H1 (cell line): ENCODE data around the gene MBLAC2. TPM values are rescaled to one million over a fixed set of nuclear protein-coding genes. Genes with fewer than 3 reads are reported as not detected.

ENCODE experiments used
- polyA plus RNA-seq, 7 experiments: library from polyadenylated mRNA; depleted of rRNA in 3 of 7; stranded (reverse) in 5 of 7; unstranded in 2 of 7; fragments of >200 nt in 5 of 7; fragments of 200-250 nt in 2 of 7; gene quantifications; 1 replicate in 5 of 7; 2 replicates in 1 of 7; 4 replicates in 1 of 7; pipeline versions ENCODE4 v1.2.1 to v1.2.3, GENCODE V29; 2011 to 2013; ENCODE audit warnings: missing spikeins in 2 of 7, mixed read lengths in 2 of 7
- total RNA-seq: library from RNA; stranded (reverse); fragmentation: NEBNext Ultra II Directional; extraction: Animal tissue kit (Norgen Biotek cat#: 25700); gene quantifications from 2 replicates; pipeline ENCODE4 v1.2.1, GENCODE V29; 2021

Gene MBLAC2
- total and polyA plus RNA-seq, 2 of the 8 experiments (the other 6 are each of a cell fraction or from before 2014, with no cell fraction given) = 2.8 to 6.7 TPM

Other genes starting within 250 kb of the MBLAC2 start
- 38.4 and 43.8 TPM in 2 replicates for gene CETN3, start 65.0 kb downstream of the MBLAC2 start, total RNA-seq
- 2.8 and 4.8 TPM in 2 replicates for gene CETN3, start 65.0 kb downstream of the MBLAC2 start, polyA plus RNA-seq (2011; rRNA removed)
- 163 and 179 TPM in 2 replicates for gene POLR3G, start 93 bp upstream of the MBLAC2 start, total RNA-seq
- gene POLR3G, start 93 bp upstream of the MBLAC2 start, polyA plus RNA-seq (2011; rRNA removed) = 119 and 149 TPM in 2 replicates
- 14.9 TPM in 2 replicates for gene LYSMD3, start 54.8 kb upstream of the MBLAC2 start, total RNA-seq
- 2.1 and 3.7 TPM in 2 replicates for gene LYSMD3, start 54.8 kb upstream of the MBLAC2 start, polyA plus RNA-seq (2011; rRNA removed)
- 62.2 and 62.3 TPM in 2 replicates for gene ADGRV1, start 84.0 kb upstream of the MBLAC2 start, total RNA-seq
- 40.6 and 53.1 TPM in 2 replicates for gene ADGRV1, start 84.0 kb upstream of the MBLAC2 start, polyA plus RNA-seq (2011; rRNA removed)